ENCODE data around the gene TPST1. TPM values are rescaled to one million over a fixed set of nuclear protein-coding genes. Genes with fewer than 3 reads are reported as not detected.

The TPST1 gene
- polyA plus RNA-seq, 1 of the 3 experiments (the other 2 are of a cell fraction) = 36.4 TPM

DNA sequence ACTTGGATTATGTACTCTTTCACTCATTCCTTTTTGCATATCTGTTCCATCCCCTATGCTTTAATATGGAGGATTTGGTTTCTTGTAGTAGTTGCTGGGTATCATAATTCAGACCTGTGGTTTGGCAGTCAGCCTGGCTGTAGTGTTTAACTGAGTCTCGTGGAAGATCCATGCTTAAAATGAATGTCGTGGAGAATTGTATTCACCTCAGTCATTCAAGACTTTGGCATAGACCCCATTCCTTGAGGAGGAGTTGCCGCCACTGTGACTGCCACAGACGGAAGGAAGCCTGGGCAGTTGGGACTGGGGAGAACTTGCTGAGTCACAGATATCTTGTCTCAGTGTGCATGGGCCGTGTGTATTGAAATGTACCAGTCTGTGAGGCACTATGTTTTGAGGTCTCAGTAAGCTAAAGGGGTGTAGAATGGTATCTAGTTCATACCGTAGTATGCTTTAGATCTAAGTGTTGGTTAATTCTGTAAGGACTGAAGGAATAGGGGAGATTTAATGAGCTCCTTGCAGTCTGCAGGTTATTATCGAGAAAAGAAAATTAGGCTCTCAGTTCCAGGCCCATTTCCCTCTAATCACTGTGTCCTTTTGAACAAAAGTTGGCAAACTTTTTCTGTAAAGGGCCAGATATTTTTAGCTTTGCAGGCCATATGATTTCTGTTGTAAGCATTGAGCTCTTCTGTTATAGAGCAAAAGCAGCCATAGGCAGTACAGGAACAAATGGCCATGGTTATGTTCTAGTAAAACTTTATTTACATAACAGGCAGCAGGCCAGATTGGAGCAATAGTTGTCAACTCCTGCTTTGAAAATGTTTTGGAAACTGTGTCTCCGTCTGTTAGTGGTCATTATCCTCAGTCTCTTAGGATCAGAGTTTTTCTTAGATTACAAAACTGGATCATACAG is 76.8 kb downstream of the TPST1 start (continued):
- TF ChIP-seq SIN3A (IDR thresholded peaks at IDR 0.05; ENCODE audit: borderline replicate concordance, low read depth, low read length) = peak; percentile 82; the same call in 1 of the 2 replicates
- no peak for TF ChIP-seq CHD2 (IDR thresholded peaks at IDR 0.05; ENCODE audit: low read length, partially characterized antibody)
- TF ChIP-seq, protein P1, sequence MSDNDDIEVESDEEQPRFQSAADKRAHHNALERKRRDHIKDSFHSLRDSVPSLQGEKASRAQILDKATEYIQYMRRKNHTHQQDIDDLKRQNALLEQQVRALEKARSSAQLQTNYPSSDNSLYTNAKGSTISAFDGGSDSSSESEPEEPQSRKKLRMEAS (IDR thresholded peaks at IDR 0.05; ENCODE audit: low read depth) = peak; percentile 92
- TF ChIP-seq RAD21 (IDR thresholded peaks at IDR 0.05; ENCODE audit: low read length) = no peak
- no peak for TF ChIP-seq FOXJ3 (CRISPR knock-in tag; IDR thresholded peaks at IDR 0.05)
- TF ChIP-seq NRF1 (IDR thresholded peaks at IDR 0.05; ENCODE audit: low read depth, low read length) = no peak
- peak; percentile 85 for TF ChIP-seq POLR2AphosphoS5 (IDR thresholded peaks at IDR 0.05; ENCODE audit: low read depth, low read length)
- TF ChIP-seq NFIC (IDR thresholded peaks at IDR 0.05; ENCODE audit: borderline replicate concordance) = peak; percentile 100
- peak; percentile 47; the same call in 1 of the 2 replicates for TF ChIP-seq ELF1 (IDR thresholded peaks at IDR 0.05)
- no peak for TF ChIP-seq RFX5 (IDR thresholded peaks at IDR 0.05; ENCODE audit: low read length)
- TF ChIP-seq EP300 (IDR thresholded peaks at IDR 0.05; ENCODE audit: borderline replicate concordance in 1 of 2, low read depth in 1 of 2, low read length in 1 of 2) = peak; percentile 34 to 91; a peak in 3 of 4 replicates
- TF ChIP-seq, protein P2, sequence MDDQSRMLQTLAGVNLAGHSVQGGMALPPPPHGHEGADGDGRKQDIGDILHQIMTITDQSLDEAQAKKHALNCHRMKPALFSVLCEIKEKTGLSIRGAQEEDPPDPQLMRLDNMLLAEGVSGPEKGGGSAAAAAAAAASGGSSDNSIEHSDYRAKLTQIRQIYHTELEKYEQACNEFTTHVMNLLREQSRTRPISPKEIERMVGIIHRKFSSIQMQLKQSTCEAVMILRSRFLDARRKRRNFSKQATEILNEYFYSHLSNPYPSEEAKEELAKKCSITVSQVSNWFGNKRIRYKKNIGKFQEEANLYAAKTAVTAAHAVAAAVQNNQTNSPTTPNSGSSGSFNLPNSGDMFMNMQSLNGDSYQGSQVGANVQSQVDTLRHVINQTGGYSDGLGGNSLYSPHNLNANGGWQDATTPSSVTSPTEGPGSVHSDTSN (IDR thresholded peaks at IDR 0.05) = peak; percentile 95
- TF ChIP-seq, protein P3, sequence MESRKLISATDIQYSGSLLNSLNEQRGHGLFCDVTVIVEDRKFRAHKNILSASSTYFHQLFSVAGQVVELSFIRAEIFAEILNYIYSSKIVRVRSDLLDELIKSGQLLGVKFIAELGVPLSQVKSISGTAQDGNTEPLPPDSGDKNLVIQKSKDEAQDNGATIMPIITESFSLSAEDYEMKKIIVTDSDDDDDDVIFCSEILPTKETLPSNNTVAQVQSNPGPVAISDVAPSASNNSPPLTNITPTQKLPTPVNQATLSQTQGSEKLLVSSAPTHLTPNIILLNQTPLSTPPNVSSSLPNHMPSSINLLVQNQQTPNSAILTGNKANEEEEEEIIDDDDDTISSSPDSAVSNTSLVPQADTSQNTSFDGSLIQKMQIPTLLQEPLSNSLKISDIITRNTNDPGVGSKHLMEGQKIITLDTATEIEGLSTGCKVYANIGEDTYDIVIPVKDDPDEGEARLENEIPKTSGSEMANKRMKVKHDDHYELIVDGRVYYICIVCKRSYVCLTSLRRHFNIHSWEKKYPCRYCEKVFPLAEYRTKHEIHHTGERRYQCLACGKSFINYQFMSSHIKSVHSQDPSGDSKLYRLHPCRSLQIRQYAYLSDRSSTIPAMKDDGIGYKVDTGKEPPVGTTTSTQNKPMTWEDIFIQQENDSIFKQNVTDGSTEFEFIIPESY (IDR thresholded peaks at IDR 0.05; ENCODE audit: borderline replicate concordance, low read depth) = peak; percentile 84
- TF ChIP-seq, protein P4, sequence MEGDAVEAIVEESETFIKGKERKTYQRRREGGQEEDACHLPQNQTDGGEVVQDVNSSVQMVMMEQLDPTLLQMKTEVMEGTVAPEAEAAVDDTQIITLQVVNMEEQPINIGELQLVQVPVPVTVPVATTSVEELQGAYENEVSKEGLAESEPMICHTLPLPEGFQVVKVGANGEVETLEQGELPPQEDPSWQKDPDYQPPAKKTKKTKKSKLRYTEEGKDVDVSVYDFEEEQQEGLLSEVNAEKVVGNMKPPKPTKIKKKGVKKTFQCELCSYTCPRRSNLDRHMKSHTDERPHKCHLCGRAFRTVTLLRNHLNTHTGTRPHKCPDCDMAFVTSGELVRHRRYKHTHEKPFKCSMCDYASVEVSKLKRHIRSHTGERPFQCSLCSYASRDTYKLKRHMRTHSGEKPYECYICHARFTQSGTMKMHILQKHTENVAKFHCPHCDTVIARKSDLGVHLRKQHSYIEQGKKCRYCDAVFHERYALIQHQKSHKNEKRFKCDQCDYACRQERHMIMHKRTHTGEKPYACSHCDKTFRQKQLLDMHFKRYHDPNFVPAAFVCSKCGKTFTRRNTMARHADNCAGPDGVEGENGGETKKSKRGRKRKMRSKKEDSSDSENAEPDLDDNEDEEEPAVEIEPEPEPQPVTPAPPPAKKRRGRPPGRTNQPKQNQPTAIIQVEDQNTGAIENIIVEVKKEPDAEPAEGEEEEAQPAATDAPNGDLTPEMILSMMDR (IDR thresholded peaks at IDR 0.05) = no peak
- TF ChIP-seq GABPA (IDR thresholded peaks at IDR 0.05; ENCODE audit: low read depth) = peak; percentile 54

Data from SK-N-SH (cell line).